Sigmoid colon (tissue), 4 donors: Measurements from ENCODE around the gene ITPR1.

ENCODE experiments used
- EP300 ChIP-seq, 4 donors: sonication (generic); formaldehyde crosslinking; IDR thresholded peaks; one replicate each; pipeline ENCODE4 v1.6.1; 2017; ENCODE audit warnings: antibody characterized with exemption in 4 of 4
- POLR2AphosphoS5 ChIP-seq, 4 donors: sonication (generic); formaldehyde crosslinking; IDR thresholded peaks; one replicate each; pipeline ENCODE4 v1.6.1; 2017; ENCODE audit warnings: antibody characterized with exemption in 4 of 4
- TF ChIP-seq, protein P1 (sequence below), 4 experiments: fragments of 450-650 bp in 3 of 4; fragments of 200-600 bp in 1 of 4; IDR thresholded peaks; one replicate each; pipeline ENCODE4 v1.5.1; 2016 to 2019; ENCODE audit warnings: antibody characterized with exemption in 4 of 4, mild to moderate bottlenecking in 3 of 4, moderate library complexity in 2 of 4

DNA sequence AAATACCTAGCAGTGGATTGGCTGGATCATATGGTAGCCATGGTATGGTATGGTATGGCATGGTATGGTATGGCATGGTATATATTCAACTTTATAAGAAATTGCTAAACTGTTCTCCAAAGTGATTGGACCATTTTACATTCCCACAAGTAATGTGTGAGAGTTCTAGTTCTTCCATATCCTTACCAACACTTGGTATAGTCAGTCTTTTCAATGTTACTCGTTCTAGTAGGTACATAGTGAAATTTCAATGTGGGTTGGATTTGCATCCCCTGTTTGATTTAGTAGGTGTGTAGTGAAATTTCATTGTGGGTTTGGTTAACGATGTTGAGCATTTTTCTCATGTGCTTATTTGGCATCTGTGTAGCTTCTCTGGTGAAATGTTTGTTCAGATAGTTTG is 154.3 kb downstream of the ITPR1 start:
- no peak for TF ChIP-seq EP300 (IDR thresholded peaks at IDR 0.05)
- no peak for TF ChIP-seq POLR2AphosphoS5 (IDR thresholded peaks at IDR 0.05)
- TF ChIP-seq, protein P1, sequence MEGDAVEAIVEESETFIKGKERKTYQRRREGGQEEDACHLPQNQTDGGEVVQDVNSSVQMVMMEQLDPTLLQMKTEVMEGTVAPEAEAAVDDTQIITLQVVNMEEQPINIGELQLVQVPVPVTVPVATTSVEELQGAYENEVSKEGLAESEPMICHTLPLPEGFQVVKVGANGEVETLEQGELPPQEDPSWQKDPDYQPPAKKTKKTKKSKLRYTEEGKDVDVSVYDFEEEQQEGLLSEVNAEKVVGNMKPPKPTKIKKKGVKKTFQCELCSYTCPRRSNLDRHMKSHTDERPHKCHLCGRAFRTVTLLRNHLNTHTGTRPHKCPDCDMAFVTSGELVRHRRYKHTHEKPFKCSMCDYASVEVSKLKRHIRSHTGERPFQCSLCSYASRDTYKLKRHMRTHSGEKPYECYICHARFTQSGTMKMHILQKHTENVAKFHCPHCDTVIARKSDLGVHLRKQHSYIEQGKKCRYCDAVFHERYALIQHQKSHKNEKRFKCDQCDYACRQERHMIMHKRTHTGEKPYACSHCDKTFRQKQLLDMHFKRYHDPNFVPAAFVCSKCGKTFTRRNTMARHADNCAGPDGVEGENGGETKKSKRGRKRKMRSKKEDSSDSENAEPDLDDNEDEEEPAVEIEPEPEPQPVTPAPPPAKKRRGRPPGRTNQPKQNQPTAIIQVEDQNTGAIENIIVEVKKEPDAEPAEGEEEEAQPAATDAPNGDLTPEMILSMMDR (IDR thresholded peaks at IDR 0.05): no peak
